Heart left ventricle (tissue), 13 donors: ENCODE measurements around the gene CPLX1.

Experiments
- POLR2A ChIP-seq, 2 donors: fragments of 450-650 bp; IDR thresholded peaks; one replicate each; pipeline ENCODE4 v1.6.1; 2017; ENCODE audit warnings: antibody characterized with exemption in 2 of 2, mild to moderate bottlenecking in 2 of 2, moderate library complexity in 2 of 2
- TF ChIP-seq, protein P1 (sequence below), 12 donors: fragments of 200-600 bp; sonication (generic) in 4 of 12; IDR thresholded peaks; one replicate each; pipeline versions ENCODE4 v1.5.0 to v1.8.0; 2018 to 2022; ENCODE audit warnings: antibody characterized with exemption in 12 of 12, mild to moderate bottlenecking in 5 of 12
- donor health status: ischemic (EF 13 %, LVEDD 7.1; RV severe dilation, severe dysfunction).
- donor health status: DM: no; HTN: yes; CAD: no.
- donor health status: DM: no; HTN: no; CAD: no.
- donor health status: ischemic (EF 25% LVEDD 6.9; RV normal size, moderate dysfunction).
- donor health status: ischemic (EF 25% LVEDD 5.7; RV mildly dilated, moderate dysfunction).
- donor health status: ischemic (EF 35%, LVEDD 5.7; RV mildly dilated, moderate dysfunction).
- donor health status: nonischemic (EF 11% LVEDD 7.7; RV severe dilation, severe dysfunction).
- donor health status: DM: yes; HTN: yes; CAD: no.
- donor health status: PGD.
- donor health status: ischemic (EF 29% LVEDD 5.4; RV normal size, mild dysfunction).
- donor health status: nonischemic (EF 23%, LVEDD 6.1; RV moderate dilation, normal function).

DNA sequence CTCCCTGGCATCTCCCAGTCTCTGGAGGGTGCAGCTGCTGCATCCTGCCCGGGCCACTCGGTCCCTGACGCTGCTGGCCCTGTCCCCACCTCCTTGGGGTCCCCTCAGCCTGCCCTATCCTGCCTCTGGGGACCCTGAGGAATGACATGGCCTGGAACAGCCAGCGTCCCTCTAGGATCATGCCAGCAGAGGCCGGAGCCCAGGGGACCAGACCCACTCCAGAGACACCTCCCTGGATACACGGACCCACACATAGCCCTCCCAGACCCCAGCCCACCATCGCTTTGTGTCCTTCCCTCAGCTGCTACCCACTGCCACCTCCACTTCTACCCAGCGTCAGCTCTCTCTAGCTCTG lies 35.5 kb downstream of the CPLX1 start:
- TF ChIP-seq, protein P1, sequence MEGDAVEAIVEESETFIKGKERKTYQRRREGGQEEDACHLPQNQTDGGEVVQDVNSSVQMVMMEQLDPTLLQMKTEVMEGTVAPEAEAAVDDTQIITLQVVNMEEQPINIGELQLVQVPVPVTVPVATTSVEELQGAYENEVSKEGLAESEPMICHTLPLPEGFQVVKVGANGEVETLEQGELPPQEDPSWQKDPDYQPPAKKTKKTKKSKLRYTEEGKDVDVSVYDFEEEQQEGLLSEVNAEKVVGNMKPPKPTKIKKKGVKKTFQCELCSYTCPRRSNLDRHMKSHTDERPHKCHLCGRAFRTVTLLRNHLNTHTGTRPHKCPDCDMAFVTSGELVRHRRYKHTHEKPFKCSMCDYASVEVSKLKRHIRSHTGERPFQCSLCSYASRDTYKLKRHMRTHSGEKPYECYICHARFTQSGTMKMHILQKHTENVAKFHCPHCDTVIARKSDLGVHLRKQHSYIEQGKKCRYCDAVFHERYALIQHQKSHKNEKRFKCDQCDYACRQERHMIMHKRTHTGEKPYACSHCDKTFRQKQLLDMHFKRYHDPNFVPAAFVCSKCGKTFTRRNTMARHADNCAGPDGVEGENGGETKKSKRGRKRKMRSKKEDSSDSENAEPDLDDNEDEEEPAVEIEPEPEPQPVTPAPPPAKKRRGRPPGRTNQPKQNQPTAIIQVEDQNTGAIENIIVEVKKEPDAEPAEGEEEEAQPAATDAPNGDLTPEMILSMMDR (IDR thresholded peaks at IDR 0.05), result no peak
- no peak for TF ChIP-seq POLR2A (IDR thresholded peaks at IDR 0.05)
